Neural progenitor cell (in vitro differentiated cells): ENCODE data around the gene AKT1. TPM values are rescaled to one million over a fixed set of nuclear protein-coding genes. Genes with fewer than 3 reads are reported as not detected.

ENCODE experiments used
- DNase-seq: peaks from one replicate; pipeline ENCODE4 v3.0.0-alpha.2; 2016; ENCODE audit warnings: low spot score
- H2AFZ ChIP-seq: fragments of 200-600 bp; sonication (generic); replicated peaks from 2 replicates; pipeline ENCODE4 v1.6.1; 2016; ENCODE audit warnings: antibody characterized with exemption
- H3F3A ChIP-seq: fragments of 200-600 bp; sonication (generic); 2 replicates; pipeline ENCODE4 v1.6.1; 2016; ENCODE audit warnings: antibody characterized with exemption, low read depth
- H3K27ac ChIP-seq: fragments of 200-600 bp; sonication (generic); 2 replicates; pipeline ENCODE4 v1.5.1; 2016; ENCODE audit warnings: mild to moderate bottlenecking
- H3K27me3 ChIP-seq: fragments of 200-600 bp; sonication (generic); 2 replicates; pipeline ENCODE4 v1.6.1; 2016; ENCODE audit warnings: mild to moderate bottlenecking, moderate library complexity
- H3K36me3 ChIP-seq: fragments of 200-600 bp; sonication (generic); 2 replicates; pipeline ENCODE4 v1.5.1; 2016
- H3K4me1 ChIP-seq: fragments of 200-600 bp; sonication (generic); 2 replicates; pipeline ENCODE4 v1.6.1; 2016; ENCODE audit warnings: mixed run types
- H3K4me2 ChIP-seq: fragments of 200-600 bp; sonication (generic); 2 replicates; pipeline ENCODE4 v1.6.1; 2016
- H3K4me3 ChIP-seq: fragments of 200-600 bp; sonication (generic); 2 replicates; pipeline ENCODE4 v1.5.1; 2016
- H3K79me2 ChIP-seq: fragments of 200-600 bp; sonication (generic); 2 replicates; pipeline ENCODE4 v1.6.1; 2016; ENCODE audit warnings: low read depth
- H3K9ac ChIP-seq: fragments of 200-600 bp; sonication (generic); 2 replicates; pipeline ENCODE4 v1.6.1; 2016
- H3K9me3 ChIP-seq: fragments of 200-600 bp; sonication (generic); 2 replicates; pipeline ENCODE4 v1.5.1; 2016; ENCODE audit warnings: low read depth
- H4K20me1 ChIP-seq: fragments of 200-600 bp; sonication (generic); 2 replicates; pipeline ENCODE4 v1.6.1; 2016; ENCODE audit warnings: low read depth
- H3K27ac Mint-ChIP-seq: 3 replicates; pipeline ENCODE4 v1.8.0; 2021; ENCODE audit warnings: mixed read lengths
- H3K27me3 Mint-ChIP-seq: 2 replicates; pipeline ENCODE4 v1.8.0; 2022; ENCODE audit warnings: low read depth, mild to moderate bottlenecking, inconsistent platforms, moderate library complexity, mixed read lengths; ENCODE audit not compliant: insufficient read depth
- H3K36me3 Mint-ChIP-seq: 3 replicates; pipeline ENCODE4 v1.8.0; 2021; ENCODE audit warnings: mixed read lengths
- H3K4me1 Mint-ChIP-seq: 3 replicates; pipeline ENCODE4 v1.8.0; 2021; ENCODE audit warnings: mixed read lengths
- H3K4me3 Mint-ChIP-seq: 3 replicates; pipeline ENCODE4 v1.8.0; 2021; ENCODE audit warnings: mild to moderate bottlenecking, moderate library complexity, mixed read lengths
- H3K9me3 Mint-ChIP-seq: 3 replicates; pipeline ENCODE4 v1.8.0; 2020; ENCODE audit warnings: mixed read lengths
- CTCF ChIP-seq: fragments of 200-600 bp; sonication (generic); IDR thresholded peaks from 2 replicates; pipeline ENCODE4 v1.5.1; 2017; ENCODE audit warnings: antibody characterized with exemption, mild to moderate bottlenecking
- EZH2 ChIP-seq: fragments of 200-600 bp; sonication (generic); IDR thresholded peaks from 2 replicates; pipeline ENCODE4 v1.6.1; 2017; ENCODE audit warnings: antibody characterized with exemption, mild to moderate bottlenecking, moderate library complexity
- EZH2phosphoT487 ChIP-seq: fragments of 200-600 bp; sonication (generic); IDR thresholded peaks from 2 replicates; pipeline ENCODE4 v1.6.1; 2017; ENCODE audit warnings: antibody characterized with exemption
- total RNA-seq: library from RNA; depleted of rRNA; stranded (reverse); fragments of >200 nt; gene quantifications from 2 replicates; pipeline ENCODE4 v1.2.3, GENCODE V29; 2015; ENCODE audit warnings: low replicate concordance

AKT1 gene
- total RNA-seq, 1 donor from 2014 or later, result 67.2 TPM

- DNase-seq, result no peak
- H3K27ac Mint-ChIP-seq, result no peak overlapping the region
- peaks cover 6% of the 10 kb centered on the region for H3K36me3 Mint-ChIP-seq
- Histone ChIP-seq H3K27me3 (no peaks in the 10 kb centered on the region), H3K9me3 (no peaks in the 10 kb centered on the region), H3K79me2 (no peaks in the 10 kb centered on the region), H2AFZ (no peak overlapping the region), H3K27ac (no peak overlapping the region), H3K9ac (no peak overlapping the region), H3K4me2 (no peak overlapping the region), H3K4me3 (no peak overlapping the region), H3K4me1 (no peaks in the 10 kb centered on the region), H3K36me3 (no peaks in the 10 kb centered on the region), H4K20me1 (no peaks in the 10 kb centered on the region), H3F3A (no peaks in the 10 kb centered on the region)
- no peak for TF ChIP-seq EZH2phosphoT487
- TF ChIP-seq EZH2, result no peak
- no peak for TF ChIP-seq CTCF
- H3K4me3 Mint-ChIP-seq, result no peak overlapping the region
- no peaks in the 10 kb centered on the region for H3K9me3 Mint-ChIP-seq
- peaks cover 6% of the 10 kb centered on the region for H3K27me3 Mint-ChIP-seq
- peaks cover 21% of the 10 kb centered on the region for H3K4me1 Mint-ChIP-seq
Measured at GRCh38 chr14:104741108-104741802, 54.3 kb downstream of the AKT1 start.

GRCh38 chr14:104739546-104740516 is 55.7 kb downstream of the AKT1 start:
- TF ChIP-seq EZH2phosphoT487 (no peak), CTCF (no peak), EZH2 (no peak)
- no peaks in the 10 kb centered on the region for H3K36me3 ChIP-seq
- H3K4me3 Mint-ChIP-seq, result no peak overlapping the region

GRCh38 chr14:104739026-104739425 is 56.5 kb downstream of the AKT1 start:
- Histone ChIP-seq H3K4me3 (no peak overlapping the region), H3K4me2 (no peak overlapping the region), H3F3A (no peaks in the 10 kb centered on the region), H3K27me3 (no peaks in the 10 kb centered on the region), H2AFZ (no peak overlapping the region), H3K27ac (no peak overlapping the region), H3K79me2 (no peaks in the 10 kb centered on the region), H3K9me3 (no peaks in the 10 kb centered on the region), H3K36me3 (no peaks in the 10 kb centered on the region), H3K9ac (no peak overlapping the region), H4K20me1 (no peaks in the 10 kb centered on the region), H3K4me1 (no peaks in the 10 kb centered on the region)
- Mint-ChIP-seq H3K9me3 (no peaks in the 10 kb centered on the region), H3K4me3 (no peak overlapping the region), H3K4me1 (peaks cover 17% of the 10 kb centered on the region), H3K27me3 (peaks cover 6% of the 10 kb centered on the region), H3K27ac (no peak overlapping the region), H3K36me3 (peaks cover 6% of the 10 kb centered on the region)
- DNase-seq, result no peak
- TF ChIP-seq EZH2, result no peak
- no peak for TF ChIP-seq CTCF
- TF ChIP-seq EZH2phosphoT487, result no peak

More at GRCh38 chr14:104739546-104740516, 55.7 kb downstream of the AKT1 start:
- no peak overlapping the region for H3K27ac Mint-ChIP-seq
- peaks cover 24% of the 10 kb centered on the region for H3K4me1 Mint-ChIP-seq
- no peaks in the 10 kb centered on the region for H3F3A ChIP-seq
- H3K27ac ChIP-seq, result no peak overlapping the region
- no peak overlapping the region for H2AFZ ChIP-seq
- H3K9me3 ChIP-seq, result no peaks in the 10 kb centered on the region
- DNase-seq, result no peak
- H3K9ac ChIP-seq, result no peak overlapping the region
- H3K4me3 ChIP-seq, result no peak overlapping the region
- no peaks in the 10 kb centered on the region for H4K20me1 ChIP-seq
- H3K27me3 Mint-ChIP-seq, result peaks cover 6% of the 10 kb centered on the region
- no peaks in the 10 kb centered on the region for H3K27me3 ChIP-seq
- H3K36me3 Mint-ChIP-seq, result peaks cover 6% of the 10 kb centered on the region
- no peaks in the 10 kb centered on the region for H3K79me2 ChIP-seq
- H3K4me2 ChIP-seq, result no peak overlapping the region
- no peaks in the 10 kb centered on the region for H3K9me3 Mint-ChIP-seq
- no peaks in the 10 kb centered on the region for H3K4me1 ChIP-seq
